ENCODE results near the gene EED.

GRCh38 chr11:86265194-86265593 is 20.6 kb downstream of the EED start:
- TF ChIP-seq, protein P1, sequence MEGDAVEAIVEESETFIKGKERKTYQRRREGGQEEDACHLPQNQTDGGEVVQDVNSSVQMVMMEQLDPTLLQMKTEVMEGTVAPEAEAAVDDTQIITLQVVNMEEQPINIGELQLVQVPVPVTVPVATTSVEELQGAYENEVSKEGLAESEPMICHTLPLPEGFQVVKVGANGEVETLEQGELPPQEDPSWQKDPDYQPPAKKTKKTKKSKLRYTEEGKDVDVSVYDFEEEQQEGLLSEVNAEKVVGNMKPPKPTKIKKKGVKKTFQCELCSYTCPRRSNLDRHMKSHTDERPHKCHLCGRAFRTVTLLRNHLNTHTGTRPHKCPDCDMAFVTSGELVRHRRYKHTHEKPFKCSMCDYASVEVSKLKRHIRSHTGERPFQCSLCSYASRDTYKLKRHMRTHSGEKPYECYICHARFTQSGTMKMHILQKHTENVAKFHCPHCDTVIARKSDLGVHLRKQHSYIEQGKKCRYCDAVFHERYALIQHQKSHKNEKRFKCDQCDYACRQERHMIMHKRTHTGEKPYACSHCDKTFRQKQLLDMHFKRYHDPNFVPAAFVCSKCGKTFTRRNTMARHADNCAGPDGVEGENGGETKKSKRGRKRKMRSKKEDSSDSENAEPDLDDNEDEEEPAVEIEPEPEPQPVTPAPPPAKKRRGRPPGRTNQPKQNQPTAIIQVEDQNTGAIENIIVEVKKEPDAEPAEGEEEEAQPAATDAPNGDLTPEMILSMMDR (IDR thresholded peaks at IDR 0.05; ENCODE audit: poor library complexity, severe bottlenecking), result no peak
- TF ChIP-seq EZH2 (IDR thresholded peaks at IDR 0.05; ENCODE audit: borderline replicate concordance, insufficient read depth, low read length, poor library complexity, severe bottlenecking) (no peak), EP300 (conservative IDR thresholded peaks at IDR 0.05; ENCODE audit: poor library complexity, severe bottlenecking) (no peak), TAF1 (IDR thresholded peaks at IDR 0.05; ENCODE audit: low read depth) (no peak), RAD21 (conservative IDR thresholded peaks at IDR 0.05) (no peak)
